Activated naive CD8-positive, alpha-beta T cell treated with anti-CD3 and anti-CD28 coated beads, Interleukin-2, amount 50 U/mL, for 16 hours (primary cell): ENCODE data around the gene RNF214.
"Not testable (repeated sequence)": the region's sequence is repeated elsewhere in the genome, so short reads cannot be mapped to it uniquely, and the experiment has no call there.

Source experiments
- DNase-seq: peaks from one replicate; pipeline ENCODE4 v3.0.0-alpha.2; 2020; ENCODE audit warnings: low read depth, low spot score

The RNF214 gene

GRCh38 chr11:117232092-117232878 is at the start of gene RNF214:
RNF214 (plus strand) TSS chr11:117232671; CDS start chr11:117234273, 1,602 bp downstream.
- DNase-seq = peak; percentile 35

- not testable (repeated sequence) for DNase-seq
These were observed 49.3 kb upstream of the RNF214 start for GRCh38 chr11:117183178-117183577.

GRCh38 chr11:117183724-117184349 is 48.6 kb upstream of the RNF214 start:
- no peak for DNase-seq

GRCh38 chr11:117185736-117186430 is 46.6 kb upstream of the RNF214 start:
- no peak for DNase-seq

- DNase-seq = no peak
These were observed 46.1 kb upstream of the RNF214 start for GRCh38 chr11:117186431-117186761.

- no peak for DNase-seq
These were observed 45.5 kb upstream of the RNF214 start for GRCh38 chr11:117187007-117187406.

- DNase-seq = no peak
These were observed 45.1 kb upstream of the RNF214 start for GRCh38 chr11:117187428-117187798.

GRCh38 chr11:117187799-117188481 is 44.5 kb upstream of the RNF214 start:
- DNase-seq = no peak

- DNase-seq = no peak
These were observed 43.8 kb upstream of the RNF214 start for GRCh38 chr11:117188620-117189081.

- no peak for DNase-seq
These were observed 43.1 kb upstream of the RNF214 start for GRCh38 chr11:117189191-117189940.

- no peak for DNase-seq
These were observed 42.4 kb upstream of the RNF214 start for GRCh38 chr11:117189941-117190544.

GRCh38 chr11:117191680-117192400 is 40.6 kb upstream of the RNF214 start:
- no peak for DNase-seq

GRCh38 chr11:117192401-117192875 is 40.0 kb upstream of the RNF214 start:
- no peak for DNase-seq

GRCh38 chr11:117193130-117194020 is 39.1 kb upstream of the RNF214 start:
- DNase-seq = no peak

GRCh38 chr11:117194267-117194666 is 38.2 kb upstream of the RNF214 start:
- no peak for DNase-seq

- no peak for DNase-seq
These were observed 37.2 kb upstream of the RNF214 start for GRCh38 chr11:117195258-117195657.

- no peak for DNase-seq
These were observed 36.7 kb upstream of the RNF214 start for GRCh38 chr11:117195761-117196160.

GRCh38 chr11:117197006-117197405 is 35.5 kb upstream of the RNF214 start:
- DNase-seq = no peak
